Mesothelial cell of epicardium (in vitro differentiated cells): Measurements from ENCODE around the gene WWOX. TPM values are rescaled to one million over a fixed set of nuclear protein-coding genes. Genes with fewer than 3 reads are reported as not detected.

ENCODE experiments used
- DNase-seq, 2 experiments: peaks; one replicate each; pipeline ENCODE4 v3.0.0; 2021; ENCODE audit warnings: low spot score in 2 of 2; ENCODE audit not compliant: unreplicated experiment in 2 of 2
- H3K27ac Mint-ChIP-seq: 2 replicates; pipeline ENCODE4 v1.8.0; 2021; ENCODE audit warnings: mixed read lengths
- H3K27me3 Mint-ChIP-seq: 2 replicates; pipeline ENCODE4 v1.8.0; 2021; ENCODE audit warnings: low read depth, mixed read lengths
- H3K36me3 Mint-ChIP-seq: 2 replicates; pipeline ENCODE4 v1.8.0; 2021; ENCODE audit warnings: mixed read lengths
- H3K4me1 Mint-ChIP-seq: 2 replicates; pipeline ENCODE4 v1.8.0; 2021; ENCODE audit warnings: mixed read lengths
- H3K4me3 Mint-ChIP-seq: 2 replicates; pipeline ENCODE4 v1.8.0; 2021; ENCODE audit warnings: mild to moderate bottlenecking, moderate library complexity, mixed read lengths
- H3K9me3 Mint-ChIP-seq: 2 replicates; pipeline ENCODE4 v1.8.0; 2021; ENCODE audit warnings: mixed read lengths
- CTCF ChIP-seq: fragments of 200-600 bp; sonication (generic); IDR thresholded peaks from one replicate; pipeline ENCODE4 v1.5.0; 2021; ENCODE audit warnings: antibody characterized with exemption; ENCODE audit not compliant: unreplicated experiment
- total RNA-seq: library from RNA; stranded (reverse); gene quantifications from 3 replicates; pipeline ENCODE4 v1.2.1, GENCODE V29; 2021

WWOX gene
- total RNA-seq, 1 donor from 2014 or later: 29.7 TPM

DNA sequence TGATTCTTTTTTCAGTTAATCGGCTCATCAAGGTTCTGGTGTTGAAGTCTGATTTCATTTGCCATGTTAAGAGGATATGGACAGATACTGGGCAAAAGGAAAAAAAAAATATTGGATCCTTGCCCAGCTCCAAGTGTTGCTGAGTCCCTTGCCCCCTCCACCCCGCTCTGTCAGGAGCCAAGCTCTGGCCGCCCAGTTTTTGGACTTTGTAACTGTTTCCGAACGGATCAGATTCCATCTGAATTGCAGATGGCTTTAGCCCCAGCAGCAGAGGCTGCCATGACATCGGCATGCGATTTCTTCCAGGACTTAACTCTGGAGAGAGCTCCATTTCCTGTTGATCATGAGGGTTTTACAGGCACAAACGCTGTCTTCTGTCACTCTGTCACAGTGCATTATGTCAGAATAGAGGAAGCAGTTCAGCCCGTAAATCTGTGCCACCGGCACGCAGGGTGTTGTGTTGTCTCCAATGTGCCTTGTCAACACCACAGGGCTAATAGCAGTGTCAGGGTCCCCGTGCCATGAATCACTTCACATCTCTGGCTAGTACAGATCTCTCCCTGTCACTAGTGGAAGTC lies 885.5 kb downstream of the WWOX start:
- Mint-ChIP-seq H3K36me3 (no peaks in the 10 kb centered on the region), H3K27ac (no peak overlapping the region), H3K4me1 (peaks cover 11% of the 10 kb centered on the region), H3K27me3 (no peaks in the 10 kb centered on the region), H3K9me3 (no peaks in the 10 kb centered on the region), H3K4me3 (no peak overlapping the region)
- DNase-seq: no peak
- TF ChIP-seq CTCF: no peak

DNA sequence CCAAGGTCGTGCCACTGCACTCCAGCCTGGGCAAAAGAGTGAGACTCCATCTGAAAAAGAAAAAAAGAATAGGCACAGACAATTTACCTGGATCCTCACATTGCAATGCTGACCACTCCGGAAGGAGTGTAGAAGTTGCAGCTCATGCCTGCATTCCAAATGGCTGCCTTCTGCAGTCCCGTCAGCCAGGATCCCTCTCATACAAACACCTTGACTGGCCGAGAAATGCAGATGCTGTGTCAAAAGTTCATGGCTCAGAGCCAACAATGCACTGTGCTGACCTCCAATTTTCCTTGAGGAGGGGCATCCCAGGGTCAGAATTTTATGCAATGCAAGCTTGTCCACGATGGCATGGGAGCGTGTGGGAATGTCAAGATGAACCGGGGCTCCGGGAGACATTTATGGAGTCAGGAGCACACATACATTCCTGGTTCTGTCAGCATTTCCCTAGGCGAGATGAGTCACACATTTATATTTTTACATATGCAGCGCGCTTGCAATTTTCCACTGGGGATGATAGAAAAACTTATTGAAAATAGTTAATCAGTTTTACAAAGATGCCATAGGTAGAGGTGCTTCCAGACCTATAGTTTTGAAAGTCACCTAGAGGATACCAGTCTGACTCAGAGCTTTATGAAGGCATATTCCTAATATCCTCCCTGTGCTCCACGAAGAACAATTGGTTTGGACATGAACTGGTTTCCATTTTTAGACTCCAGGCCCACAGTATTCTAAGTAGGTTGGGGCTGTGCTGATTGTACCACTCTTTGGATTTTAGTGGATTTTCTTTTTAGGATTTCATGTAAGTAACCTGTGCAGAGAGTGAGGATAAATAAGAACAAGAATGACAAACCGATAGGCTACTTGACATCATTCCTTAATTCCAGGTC lies 886.5 kb downstream of the WWOX start:
- no peak overlapping the region for H3K27ac Mint-ChIP-seq
- TF ChIP-seq CTCF: no peak
- H3K4me1 Mint-ChIP-seq: peaks cover 14% of the 10 kb centered on the region
- H3K4me3 Mint-ChIP-seq: no peak overlapping the region
- no peak for DNase-seq
- no peaks in the 10 kb centered on the region for H3K9me3 Mint-ChIP-seq
- no peaks in the 10 kb centered on the region for H3K36me3 Mint-ChIP-seq
- H3K27me3 Mint-ChIP-seq: peaks cover 2% of the 10 kb centered on the region

GRCh38 chr16:78987666-78988065 lies 888.2 kb downstream of the WWOX start:
- no peak overlapping the region for H3K27ac Mint-ChIP-seq
- H3K36me3 Mint-ChIP-seq: no peaks in the 10 kb centered on the region
- TF ChIP-seq CTCF: no peak

DNA sequence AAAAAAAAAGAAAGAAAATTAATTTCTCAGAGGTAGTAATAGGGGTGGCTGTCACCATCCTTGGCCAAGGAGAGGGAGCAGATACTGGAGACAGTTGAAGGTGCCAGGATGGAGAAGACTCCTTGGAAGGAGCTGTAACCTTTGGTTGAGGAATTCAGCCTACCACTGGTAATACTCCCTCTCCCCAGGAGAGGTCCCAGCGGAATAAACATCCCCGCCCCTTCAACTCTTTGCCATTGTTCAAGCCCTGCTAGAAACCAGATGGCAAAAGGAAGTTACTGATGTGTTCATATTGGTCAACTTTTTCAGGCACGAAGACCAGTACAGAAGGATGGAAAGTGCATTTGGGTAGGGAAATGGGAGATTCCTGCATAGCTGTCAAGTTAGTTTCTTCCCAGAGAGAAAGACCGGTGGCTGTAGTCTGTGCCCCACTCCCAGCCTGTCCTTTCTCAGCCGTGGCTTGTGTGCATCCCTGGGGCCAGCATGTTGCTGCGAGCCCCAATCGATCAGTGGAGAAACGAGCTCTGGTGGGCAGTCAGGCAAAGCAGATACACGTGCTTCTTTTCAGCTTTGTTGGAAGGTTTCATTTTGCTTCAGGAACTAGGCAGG lies 889.0 kb downstream of the WWOX start:
- H3K36me3 Mint-ChIP-seq: no peaks in the 10 kb centered on the region
- H3K27ac Mint-ChIP-seq: no peak overlapping the region
- peaks cover 2% of the 10 kb centered on the region for H3K27me3 Mint-ChIP-seq
- peaks cover 25% of the 10 kb centered on the region for H3K4me1 Mint-ChIP-seq
- DNase-seq: no peak
- TF ChIP-seq CTCF: no peak
- H3K9me3 Mint-ChIP-seq: no peaks in the 10 kb centered on the region
- no peak overlapping the region for H3K4me3 Mint-ChIP-seq

More at GRCh38 chr16:78987666-78988065, 888.2 kb downstream of the WWOX start:
- Mint-ChIP-seq H3K9me3 (no peaks in the 10 kb centered on the region), H3K27me3 (peaks cover 2% of the 10 kb centered on the region), H3K4me3 (no peak overlapping the region), H3K4me1 (peaks cover 19% of the 10 kb centered on the region)
- no peak for DNase-seq

DNA sequence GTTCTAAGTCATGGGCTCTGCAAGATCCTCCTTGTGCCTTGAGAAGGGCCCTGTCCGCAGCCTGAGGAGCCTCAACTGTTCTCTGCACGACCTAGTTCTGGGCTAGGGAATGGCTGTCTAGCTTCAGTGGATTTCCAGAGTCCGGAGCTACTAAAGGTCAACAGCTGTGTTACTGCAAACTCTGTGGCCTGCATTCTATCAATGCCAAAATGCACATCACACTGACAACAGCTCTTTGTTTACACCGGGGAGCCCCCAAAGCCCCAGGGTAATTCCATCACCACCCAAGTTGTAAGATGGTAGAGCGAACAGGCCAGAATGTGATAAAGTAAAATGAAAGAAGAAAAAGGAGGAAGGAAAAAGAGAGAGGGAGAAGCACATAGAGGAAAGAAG lies 890.9 kb downstream of the WWOX start:
- H3K9me3 Mint-ChIP-seq: no peaks in the 10 kb centered on the region
- DNase-seq: no peak
- no peak overlapping the region for H3K4me3 Mint-ChIP-seq
- no peak overlapping the region for H3K27ac Mint-ChIP-seq
- H3K4me1 Mint-ChIP-seq: peaks cover 40% of the 10 kb centered on the region
- H3K27me3 Mint-ChIP-seq: peaks cover 2% of the 10 kb centered on the region
- no peak for TF ChIP-seq CTCF
- no peaks in the 10 kb centered on the region for H3K36me3 Mint-ChIP-seq
